ENCODE measurements around the gene RPL19.

DNA sequence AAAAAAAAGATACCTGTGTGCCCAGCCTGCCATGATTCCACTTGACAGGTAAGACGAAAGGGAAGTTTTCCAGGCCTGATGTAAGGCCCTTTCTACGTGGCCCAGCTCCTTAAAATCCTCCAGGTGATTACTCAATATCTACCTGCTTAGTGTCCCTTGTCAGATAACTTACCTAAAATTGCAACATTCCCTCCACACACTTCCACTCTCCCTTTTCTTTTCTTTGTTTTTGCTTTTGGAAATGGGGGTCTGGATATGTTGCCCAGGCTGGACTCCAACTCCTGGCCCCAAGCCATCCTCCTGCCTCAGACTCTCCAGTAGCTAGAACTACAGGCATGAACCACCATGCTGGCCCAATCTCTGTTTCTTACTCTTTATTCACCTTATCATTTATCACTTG lies 41.5 kb upstream of the RPL19 start:
- TF ChIP-seq, protein P1, sequence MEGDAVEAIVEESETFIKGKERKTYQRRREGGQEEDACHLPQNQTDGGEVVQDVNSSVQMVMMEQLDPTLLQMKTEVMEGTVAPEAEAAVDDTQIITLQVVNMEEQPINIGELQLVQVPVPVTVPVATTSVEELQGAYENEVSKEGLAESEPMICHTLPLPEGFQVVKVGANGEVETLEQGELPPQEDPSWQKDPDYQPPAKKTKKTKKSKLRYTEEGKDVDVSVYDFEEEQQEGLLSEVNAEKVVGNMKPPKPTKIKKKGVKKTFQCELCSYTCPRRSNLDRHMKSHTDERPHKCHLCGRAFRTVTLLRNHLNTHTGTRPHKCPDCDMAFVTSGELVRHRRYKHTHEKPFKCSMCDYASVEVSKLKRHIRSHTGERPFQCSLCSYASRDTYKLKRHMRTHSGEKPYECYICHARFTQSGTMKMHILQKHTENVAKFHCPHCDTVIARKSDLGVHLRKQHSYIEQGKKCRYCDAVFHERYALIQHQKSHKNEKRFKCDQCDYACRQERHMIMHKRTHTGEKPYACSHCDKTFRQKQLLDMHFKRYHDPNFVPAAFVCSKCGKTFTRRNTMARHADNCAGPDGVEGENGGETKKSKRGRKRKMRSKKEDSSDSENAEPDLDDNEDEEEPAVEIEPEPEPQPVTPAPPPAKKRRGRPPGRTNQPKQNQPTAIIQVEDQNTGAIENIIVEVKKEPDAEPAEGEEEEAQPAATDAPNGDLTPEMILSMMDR (IDR thresholded peaks at IDR 0.05), result no peak
- no peak for TF ChIP-seq POLR2AphosphoS5 (IDR thresholded peaks at IDR 0.05)

Measured in stomach (tissue), 4 donors.